Ovary (tissue), 3 donors: ENCODE measurements around the gene CSTF1.

ENCODE experiments used
- CTCF ChIP-seq, 3 donors: fragments of 450-650 bp in 2 of 3; fragments of 200-600 bp in 1 of 3; IDR thresholded peaks; one replicate each; pipeline versions ENCODE4 v1.5.1 to v1.8.0; 2016 to 2022; ENCODE audit warnings: antibody characterized with exemption in 3 of 3, mild to moderate bottlenecking in 1 of 3
- POLR2A ChIP-seq: fragments of 450-650 bp; IDR thresholded peaks from one replicate; pipeline ENCODE4 v1.6.1; 2017; ENCODE audit warnings: antibody characterized with exemption, mild to moderate bottlenecking, moderate library complexity
- donor health status: DM: no; HTN: no; CAD: no.

- TF ChIP-seq CTCF (IDR thresholded peaks at IDR 0.05) (no peak), POLR2A (no peak)
Measured at GRCh38 chr20:56433880-56434255, 41.4 kb downstream of the CSTF1 start.
